ENCODE measurements around the gene IQGAP2. TPM values are rescaled to one million over a fixed set of nuclear protein-coding genes. Genes with fewer than 3 reads are reported as not detected.

Gene IQGAP2
- total and polyA plus RNA-seq, 2 donors from 2014 or later = 23.2 to 35.8 TPM

GRCh38 chr5:76462097-76462667 lies 59.1 kb downstream of the IQGAP2 start:
- Histone ChIP-seq H3K27ac (ENCODE audit: low read depth in 2 of 2, low read length in 2 of 2) (no peak overlapping the region), H3K36me3 (ENCODE audit: control insufficient read depth in 2 of 3, insufficient read depth in 3 of 3, low read length in 3 of 3) (peaks cover 0 to 2% (median 0%) of the 10 kb centered on the region in 3 donors), H3K4me1 (ENCODE audit: control insufficient read depth in 2 of 3, insufficient read depth in 2 of 3, low read depth in 1 of 3, low read length in 3 of 3) (no peaks in the 10 kb centered on the region), H3K27me3 (ENCODE audit: control insufficient read depth, insufficient read depth, low read length) (no peaks in the 10 kb centered on the region), H3K9ac (ENCODE audit: low read length in 3 of 3) (no peak overlapping the region), H3K4me3 (ENCODE audit: low read length in 3 of 3) (no peak overlapping the region), H3K9me3 (ENCODE audit: control insufficient read depth in 2 of 3, insufficient read depth in 1 of 3, low read length in 3 of 3) (no peaks in the 10 kb centered on the region)
- intact Hi-C loops (cut with DNase I) = no loop called here
- TF ChIP-seq CTCF (IDR thresholded peaks at IDR 0.05; ENCODE audit: borderline replicate concordance, extremely low read depth, insufficient read depth) = no peak
- FAIRE-seq (no peak), DNase-seq (no peak)

GRCh38 chr5:76467216-76467615 lies 64.1 kb downstream of the IQGAP2 start:
- peaks cover 0 to 1% (median 0%) of the 10 kb centered on the region in 3 donors for H3K36me3 ChIP-seq (ENCODE audit: control insufficient read depth in 2 of 3, insufficient read depth in 3 of 3, low read length in 3 of 3)
- H3K9ac ChIP-seq (ENCODE audit: low read length in 3 of 3) = no peak overlapping the region
- DNase-seq (no peak), FAIRE-seq (no peak)
- no peaks in the 10 kb centered on the region for H3K9me3 ChIP-seq (ENCODE audit: control insufficient read depth in 2 of 3, insufficient read depth in 1 of 3, low read length in 3 of 3)
- intact Hi-C loops (cut with DNase I) = no loop called here
- H3K27ac ChIP-seq (ENCODE audit: low read depth in 2 of 2, low read length in 2 of 2) = no peak overlapping the region
- H3K4me1 ChIP-seq (ENCODE audit: control insufficient read depth in 2 of 3, insufficient read depth in 2 of 3, low read depth in 1 of 3, low read length in 3 of 3) = peaks cover 0 to 2% (median 0%) of the 10 kb centered on the region in 3 donors
- no peaks in the 10 kb centered on the region for H3K27me3 ChIP-seq (ENCODE audit: control insufficient read depth, insufficient read depth, low read length)
- TF ChIP-seq CTCF (IDR thresholded peaks at IDR 0.05; ENCODE audit: borderline replicate concordance, extremely low read depth, insufficient read depth) = no peak
- H3K4me3 ChIP-seq (ENCODE audit: low read length in 3 of 3) = no peak overlapping the region

- Histone ChIP-seq H3K9me3 (ENCODE audit: control insufficient read depth in 2 of 3, insufficient read depth in 1 of 3, low read length in 3 of 3) (no peaks in the 10 kb centered on the region), H3K36me3 (ENCODE audit: control insufficient read depth in 2 of 3, insufficient read depth in 3 of 3, low read length in 3 of 3) (no peaks in the 10 kb centered on the region), H3K9ac (ENCODE audit: low read length in 3 of 3) (no peak overlapping the region), H3K4me1 (ENCODE audit: control insufficient read depth in 2 of 3, insufficient read depth in 2 of 3, low read depth in 1 of 3, low read length in 3 of 3) (peaks cover 0 to 2% (median 0%) of the 10 kb centered on the region in 3 donors), H3K4me3 (ENCODE audit: low read length in 3 of 3) (no peak overlapping the region), H3K27ac (ENCODE audit: low read depth in 2 of 2, low read length in 2 of 2) (no peak overlapping the region), H3K27me3 (ENCODE audit: control insufficient read depth, insufficient read depth, low read length) (no peaks in the 10 kb centered on the region)
- intact Hi-C loops (cut with DNase I) = no loop called here
- no peak for FAIRE-seq
- TF ChIP-seq CTCF (IDR thresholded peaks at IDR 0.05; ENCODE audit: borderline replicate concordance, extremely low read depth, insufficient read depth) = no peak
- DNase-seq = no peak
Measured at GRCh38 chr5:76468635-76469425, 65.7 kb downstream of the IQGAP2 start.

All from kidney (tissue), 14 donors.